OCI-LY1 (cell line): Measurements from ENCODE around the gene C12orf75.

Source experiments
- H2AFZ ChIP-seq: fragments of 200-600 bp; sonication (generic), shearing (Covaris generic); 2 replicates; pipeline ENCODE4 v1.6.0; 2014; ENCODE audit warnings: antibody characterized with exemption, mild to moderate bottlenecking, low read length
- H3F3A ChIP-seq: fragments of 200-600 bp; sonication (generic), shearing (Covaris generic); 2 replicates; pipeline ENCODE4 v1.6.0; 2014; ENCODE audit warnings: mild to moderate bottlenecking, antibody characterized with exemption, low read length, moderate library complexity; ENCODE audit not compliant: insufficient read depth
- H3K27ac ChIP-seq: fragments of 200-600 bp; sonication (generic); 2 replicates; pipeline ENCODE4 v1.5.1; 2014; ENCODE audit warnings: low read length, mixed run types, mild to moderate bottlenecking, low read depth; ENCODE audit not compliant: poor library complexity, severe bottlenecking
- H3K27me3 ChIP-seq: fragments of 200-600 bp; sonication (generic); 2 replicates; pipeline ENCODE4 v1.6.0; 2014; ENCODE audit warnings: antibody characterized with exemption, mild to moderate bottlenecking, low read length, moderate library complexity; ENCODE audit not compliant: insufficient read depth
- H3K36me3 ChIP-seq: fragments of 200-600 bp; sonication (generic); 2 replicates; pipeline ENCODE4 v1.6.1; 2014; ENCODE audit warnings: mild to moderate bottlenecking, antibody characterized with exemption, low read length, moderate library complexity, mixed read lengths; ENCODE audit not compliant: insufficient read depth
- H3K4me1 ChIP-seq: fragments of 200-600 bp; sonication (generic); 2 replicates; pipeline ENCODE4 v1.5.1; 2014; ENCODE audit warnings: mild to moderate bottlenecking, low read length, moderate library complexity; ENCODE audit not compliant: insufficient read depth, severe bottlenecking
- H3K4me2 ChIP-seq: fragments of 200-600 bp; sonication (generic), shearing (Covaris generic); 2 replicates; pipeline ENCODE4 v1.6.1; 2014; ENCODE audit warnings: low read length
- H3K4me3 ChIP-seq: fragments of 200-600 bp; sonication (generic); 2 replicates; pipeline ENCODE4 v1.5.1; 2014; ENCODE audit warnings: low read length, low read depth, mild to moderate bottlenecking, mixed read lengths; ENCODE audit not compliant: poor library complexity, severe bottlenecking
- H3K79me2 ChIP-seq: fragments of 200-600 bp; shearing (Covaris generic); 2 replicates; pipeline ENCODE4 v1.6.1; 2016; ENCODE audit warnings: mixed run types, low read length, mixed read lengths; ENCODE audit not compliant: insufficient read depth
- H3K9ac ChIP-seq: fragments of 200-600 bp; sonication (generic), shearing (Covaris generic); 2 replicates; pipeline ENCODE4 v1.6.1; 2014; ENCODE audit warnings: mild to moderate bottlenecking, low read length, mixed read lengths
- H3K9me2 ChIP-seq: fragments of 200-600 bp; sonication (generic), shearing (Covaris generic); 2 replicates; pipeline ENCODE4 v1.6.1; 2014; ENCODE audit warnings: low read depth, mild to moderate bottlenecking, low read length, mixed read lengths
- H3K9me3 ChIP-seq: fragments of 200-600 bp; shearing (Covaris generic); 2 replicates; pipeline ENCODE4 v1.6.1; 2014; ENCODE audit warnings: low read length, mixed read lengths
- H4K20me1 ChIP-seq: fragments of 200-600 bp; sonication (generic), shearing (Covaris generic); 2 replicates; pipeline ENCODE4 v1.6.0; 2016; ENCODE audit warnings: mild to moderate bottlenecking, low read length; ENCODE audit not compliant: insufficient read depth
- EZH2 ChIP-seq: fragments of 200-600 bp; sonication (generic), shearing (Covaris generic); IDR thresholded peaks from 2 replicates; pipeline ENCODE4 v1.8.0; 2017; ENCODE audit warnings: borderline replicate concordance, mixed run types, mild to moderate bottlenecking, antibody characterized with exemption, low read length, moderate library complexity, mixed read lengths
- TF ChIP-seq, protein P1 (sequence below): fragments of 200-600 bp; sonication (generic), shearing (Covaris generic); IDR thresholded peaks from 2 replicates; pipeline ENCODE4 v1.5.1; 2017; ENCODE audit warnings: mild to moderate bottlenecking, antibody characterized with exemption, low read length, moderate library complexity, mixed read lengths

The C12orf75 gene

DNA sequence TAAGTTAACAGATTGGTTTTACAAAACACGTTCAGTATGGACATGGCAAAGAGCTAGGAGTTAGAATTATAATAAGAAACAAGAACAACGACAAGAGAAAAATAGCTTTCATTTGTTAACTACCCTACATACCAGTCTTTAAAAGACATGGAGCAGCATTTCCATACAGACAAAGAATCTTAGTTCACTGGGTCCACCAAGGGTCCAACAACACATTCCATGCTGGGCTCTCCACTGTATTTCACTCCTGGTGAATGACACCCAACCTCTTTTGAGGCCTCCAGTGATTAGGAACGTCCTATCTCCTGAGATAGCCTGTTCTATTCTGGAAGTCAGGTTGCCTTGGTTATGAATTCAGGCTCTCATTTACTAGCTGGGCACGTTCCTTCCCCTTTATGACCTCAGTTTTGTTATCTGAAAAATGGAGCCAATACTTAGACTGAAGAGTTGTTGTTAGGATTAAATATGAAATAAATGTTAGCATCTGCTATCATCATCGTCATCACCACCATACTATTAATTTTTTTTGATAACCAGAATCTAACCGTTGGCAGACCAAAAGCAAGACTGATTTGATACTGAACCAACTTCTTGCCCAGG is 37.7 kb downstream of the C12orf75 start:
- H3K27me3 ChIP-seq, result no peaks in the 10 kb centered on the region
- no peak overlapping the region for H3K4me2 ChIP-seq
- no peaks in the 10 kb centered on the region for H3K36me3 ChIP-seq
- H3K9me3 ChIP-seq, result no peaks in the 10 kb centered on the region
- H4K20me1 ChIP-seq, result no peaks in the 10 kb centered on the region
- H2AFZ ChIP-seq, result no peak overlapping the region
- no peaks in the 10 kb centered on the region for H3K4me1 ChIP-seq
- H3K9ac ChIP-seq, result no peak overlapping the region
- H3K9me2 ChIP-seq, result no peaks in the 10 kb centered on the region
- TF ChIP-seq EZH2, result no peak
- TF ChIP-seq, protein P1, sequence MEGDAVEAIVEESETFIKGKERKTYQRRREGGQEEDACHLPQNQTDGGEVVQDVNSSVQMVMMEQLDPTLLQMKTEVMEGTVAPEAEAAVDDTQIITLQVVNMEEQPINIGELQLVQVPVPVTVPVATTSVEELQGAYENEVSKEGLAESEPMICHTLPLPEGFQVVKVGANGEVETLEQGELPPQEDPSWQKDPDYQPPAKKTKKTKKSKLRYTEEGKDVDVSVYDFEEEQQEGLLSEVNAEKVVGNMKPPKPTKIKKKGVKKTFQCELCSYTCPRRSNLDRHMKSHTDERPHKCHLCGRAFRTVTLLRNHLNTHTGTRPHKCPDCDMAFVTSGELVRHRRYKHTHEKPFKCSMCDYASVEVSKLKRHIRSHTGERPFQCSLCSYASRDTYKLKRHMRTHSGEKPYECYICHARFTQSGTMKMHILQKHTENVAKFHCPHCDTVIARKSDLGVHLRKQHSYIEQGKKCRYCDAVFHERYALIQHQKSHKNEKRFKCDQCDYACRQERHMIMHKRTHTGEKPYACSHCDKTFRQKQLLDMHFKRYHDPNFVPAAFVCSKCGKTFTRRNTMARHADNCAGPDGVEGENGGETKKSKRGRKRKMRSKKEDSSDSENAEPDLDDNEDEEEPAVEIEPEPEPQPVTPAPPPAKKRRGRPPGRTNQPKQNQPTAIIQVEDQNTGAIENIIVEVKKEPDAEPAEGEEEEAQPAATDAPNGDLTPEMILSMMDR, result no peak
- H3K27ac ChIP-seq, result no peak overlapping the region
- H3K79me2 ChIP-seq, result no peaks in the 10 kb centered on the region
- H3K4me3 ChIP-seq, result no peak overlapping the region
- no peaks in the 10 kb centered on the region for H3F3A ChIP-seq

DNA sequence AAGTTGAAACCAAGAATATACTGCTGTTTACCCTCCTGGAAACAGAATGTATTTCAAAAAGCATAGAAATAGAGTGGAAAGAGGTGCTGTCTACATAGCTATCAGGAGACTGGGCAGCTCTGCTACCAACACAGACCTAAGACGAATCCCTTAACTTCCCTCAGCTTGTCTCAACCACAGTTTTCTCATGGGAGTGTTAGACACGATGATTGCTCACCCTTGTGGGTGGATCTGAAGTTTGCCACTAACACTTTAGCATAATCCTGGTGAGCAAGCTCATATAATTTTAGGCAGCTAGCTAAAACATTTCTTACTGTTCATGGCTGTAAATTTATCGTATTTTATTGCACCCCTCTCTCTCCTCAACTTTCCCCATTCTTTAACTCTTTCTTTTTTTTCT is 38.5 kb downstream of the C12orf75 start:
- H3K4me2 ChIP-seq, result no peak overlapping the region
- H4K20me1 ChIP-seq, result no peaks in the 10 kb centered on the region
- no peak overlapping the region for H3K9ac ChIP-seq
- H3K4me1 ChIP-seq, result no peaks in the 10 kb centered on the region
- H3K9me2 ChIP-seq, result no peaks in the 10 kb centered on the region
- no peak overlapping the region for H3K4me3 ChIP-seq
- no peaks in the 10 kb centered on the region for H3K36me3 ChIP-seq
- no peak overlapping the region for H2AFZ ChIP-seq
- H3K9me3 ChIP-seq, result no peaks in the 10 kb centered on the region
- H3F3A ChIP-seq, result no peaks in the 10 kb centered on the region
- H3K79me2 ChIP-seq, result no peaks in the 10 kb centered on the region
- H3K27me3 ChIP-seq, result no peaks in the 10 kb centered on the region
- no peak overlapping the region for H3K27ac ChIP-seq
- TF ChIP-seq EZH2, result no peak
- TF ChIP-seq, protein P1, result no peak

DNA sequence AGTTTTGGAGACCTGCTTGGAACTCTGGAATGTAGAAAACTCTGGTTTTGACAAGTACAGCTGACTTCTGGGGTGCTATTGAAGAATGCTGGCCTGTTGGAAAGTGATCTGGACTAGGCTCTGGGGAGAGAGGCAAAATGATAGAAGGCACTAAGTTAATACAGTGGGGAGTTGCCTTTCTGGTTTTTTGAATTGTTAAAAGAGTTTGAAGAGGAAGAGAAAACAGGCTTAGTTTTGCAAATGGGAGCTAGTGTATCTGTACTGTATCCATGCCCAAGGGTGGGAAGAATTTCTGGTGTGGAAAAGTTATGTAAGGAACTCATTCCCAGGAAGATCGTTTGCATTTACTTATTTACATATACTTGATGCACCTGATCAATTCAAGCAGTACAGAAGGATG is 43.8 kb downstream of the C12orf75 start:
- H2AFZ ChIP-seq, result no peak overlapping the region
- TF ChIP-seq, protein P1, result no peak
- no peak for TF ChIP-seq EZH2
- no peak overlapping the region for H3K4me2 ChIP-seq
- no peaks in the 10 kb centered on the region for H3K9me3 ChIP-seq
- no peaks in the 10 kb centered on the region for H3K4me1 ChIP-seq
- H3K36me3 ChIP-seq, result no peaks in the 10 kb centered on the region
- no peaks in the 10 kb centered on the region for H3K9me2 ChIP-seq
- no peaks in the 10 kb centered on the region for H3K27me3 ChIP-seq
- no peak overlapping the region for H3K27ac ChIP-seq
- H3K79me2 ChIP-seq, result no peaks in the 10 kb centered on the region
- H3K4me3 ChIP-seq, result no peak overlapping the region
- H4K20me1 ChIP-seq, result no peaks in the 10 kb centered on the region
- H3F3A ChIP-seq, result no peaks in the 10 kb centered on the region
- no peak overlapping the region for H3K9ac ChIP-seq
